Mesendoderm (in vitro differentiated cells): ENCODE results near the gene HEPN1.

ENCODE experiments used
- DNase-seq: peaks from one replicate; pipeline ENCODE4 v3.0.0; 2013
- H2AK5ac ChIP-seq: 2 replicates; pipeline ENCODE4 v1.6.1; 2013; ENCODE audit warnings: low read length, inconsistent platforms
- H2BK120ac ChIP-seq: 2 replicates; pipeline ENCODE4 v1.6.1; 2013; ENCODE audit warnings: low read depth, mild to moderate bottlenecking, low read length, moderate library complexity, mixed read lengths
- H2BK15ac ChIP-seq: replicated peaks from 2 replicates; pipeline ENCODE4 v1.6.1; 2013; ENCODE audit warnings: low read depth, mild to moderate bottlenecking, moderate library complexity
- H2BK5ac ChIP-seq: 2 replicates; pipeline ENCODE4 v1.6.1; 2013; ENCODE audit warnings: low read length, inconsistent platforms
- H3K18ac ChIP-seq: 2 replicates; pipeline ENCODE4 v1.6.1; 2013; ENCODE audit warnings: mild to moderate bottlenecking, low read length, mixed read lengths
- H3K23ac ChIP-seq: one replicate; pipeline ENCODE4 v1.6.1; 2013; ENCODE audit warnings: low read length
- H3K27ac ChIP-seq: 2 replicates; pipeline ENCODE4 v1.5.1; 2013; ENCODE audit warnings: low read depth, mild to moderate bottlenecking, inconsistent platforms, low read length, moderate library complexity
- H3K27me3 ChIP-seq: 2 replicates; pipeline ENCODE4 v1.6.1; 2013; ENCODE audit warnings: low read length, control low read depth, mild to moderate bottlenecking, inconsistent platforms; ENCODE audit not compliant: insufficient read depth, poor library complexity
- H3K36me3 ChIP-seq: 2 replicates; pipeline ENCODE4 v1.6.1; 2013; ENCODE audit warnings: low read length, inconsistent platforms; ENCODE audit not compliant: control insufficient read depth, insufficient read depth
- H3K4ac ChIP-seq: one replicate; pipeline ENCODE4 v1.6.1; 2013; ENCODE audit warnings: low read depth, mild to moderate bottlenecking, low read length, moderate library complexity
- H3K4me1 ChIP-seq: 2 replicates; pipeline ENCODE4 v1.6.1; 2013; ENCODE audit warnings: low read depth, low read length, inconsistent platforms; ENCODE audit not compliant: control insufficient read depth
- H3K4me2 ChIP-seq: 2 replicates; pipeline ENCODE4 v1.6.1; 2013; ENCODE audit warnings: low read length
- H3K4me3 ChIP-seq: 2 replicates; pipeline ENCODE4 v1.5.1; 2013; ENCODE audit warnings: mild to moderate bottlenecking, low read length
- H3K56ac ChIP-seq: one replicate; pipeline ENCODE4 v1.6.1; 2013; ENCODE audit warnings: low read length
- H3K79me1 ChIP-seq: 2 replicates; pipeline ENCODE4 v1.6.1; 2013; ENCODE audit warnings: low read length, inconsistent platforms
- H3K79me2 ChIP-seq: 2 replicates; pipeline ENCODE4 v1.6.1; 2013; ENCODE audit warnings: mild to moderate bottlenecking, low read length; ENCODE audit not compliant: control insufficient read depth, insufficient read depth
- H3K9ac ChIP-seq: 2 replicates; pipeline ENCODE4 v1.6.1; 2013; ENCODE audit warnings: low read length, inconsistent platforms
- H4K5ac ChIP-seq: one replicate; pipeline ENCODE4 v1.6.1; 2013; ENCODE audit warnings: low read length
- H4K8ac ChIP-seq: one replicate; pipeline ENCODE4 v1.6.1; 2013; ENCODE audit warnings: low read depth, mild to moderate bottlenecking, control low read depth, low read length, moderate library complexity
- WGBS: extraction: QIAGEN DNeasy Blood & Tissue Kit; methylation state at CpG from one replicate; pipeline ENCODE4 v1.1.7; 2013; ENCODE audit warnings: low lambda C conversion rate, missing lambda C conversion rate; ENCODE audit not compliant: insufficient coverage; ENCODE audit errors: extremely low coverage; 5-methylcytosine and 5-hydroxymethylcytosine counted together

The HEPN1 gene

GRCh38 chr11:124886978-124887666, 31.9 kb upstream of the HEPN1 start:
- Histone ChIP-seq H3K4me2 (no peak overlapping the region), H3K36me3 (no peaks in the 10 kb centered on the region), H2BK5ac (no peak overlapping the region), H2BK15ac (no peak overlapping the region), H3K4ac (no peak overlapping the region), H3K27me3 (no peaks in the 10 kb centered on the region), H2AK5ac (no peak overlapping the region), H2BK120ac (no peak overlapping the region), H3K9ac (no peak overlapping the region), H3K56ac (no peak overlapping the region), H3K79me1 (no peaks in the 10 kb centered on the region), H3K27ac (no peak overlapping the region), H4K5ac (no peak overlapping the region), H3K4me1 (no peaks in the 10 kb centered on the region), H3K4me3 (no peak overlapping the region), H3K23ac (no peak overlapping the region), H4K8ac (no peak overlapping the region), H3K18ac (no peak overlapping the region), H3K79me2 (no peaks in the 10 kb centered on the region)
- no CpG with 5 or more reads among the region's 12 CpGs for WGBS
- no peak for DNase-seq

GRCh38 chr11:124887667-124888013, 31.4 kb upstream of the HEPN1 start:
- Histone ChIP-seq H3K79me1 (no peaks in the 10 kb centered on the region), H3K18ac (no peak overlapping the region), H4K8ac (no peak overlapping the region), H2BK120ac (no peak overlapping the region), H3K79me2 (no peaks in the 10 kb centered on the region), H2AK5ac (no peak overlapping the region), H3K4me2 (no peak overlapping the region), H3K23ac (no peak overlapping the region), H3K27ac (no peak overlapping the region), H2BK5ac (no peak overlapping the region), H3K4me3 (no peak overlapping the region), H3K4me1 (no peaks in the 10 kb centered on the region), H4K5ac (no peak overlapping the region), H2BK15ac (no peak overlapping the region), H3K9ac (no peak overlapping the region), H3K4ac (no peak overlapping the region), H3K56ac (no peak overlapping the region), H3K27me3 (no peaks in the 10 kb centered on the region), H3K36me3 (no peaks in the 10 kb centered on the region)
- DNase-seq, result no peak
- no CpG with 5 or more reads among the region's 3 CpGs for WGBS

GRCh38 chr11:124889191-124890091, 29.6 kb upstream of the HEPN1 start:
- no peak for DNase-seq
- no CpG with 5 or more reads among the region's 2 CpGs for WGBS
- H2BK5ac ChIP-seq, result no peak overlapping the region

GRCh38 chr11:124890151-124890550, 28.9 kb upstream of the HEPN1 start:
- Histone ChIP-seq H2BK15ac (no peak overlapping the region), H3K56ac (no peak overlapping the region), H4K8ac (no peak overlapping the region), H3K79me1 (no peaks in the 10 kb centered on the region), H3K9ac (no peak overlapping the region), H3K4me3 (no peak overlapping the region), H3K27ac (no peak overlapping the region), H3K36me3 (no peaks in the 10 kb centered on the region), H3K27me3 (no peaks in the 10 kb centered on the region), H3K4me2 (no peak overlapping the region), H3K4ac (no peak overlapping the region), H2BK5ac (no peak overlapping the region), H4K5ac (no peak overlapping the region), H3K4me1 (no peaks in the 10 kb centered on the region), H3K79me2 (no peaks in the 10 kb centered on the region), H2BK120ac (no peak overlapping the region), H3K23ac (no peak overlapping the region), H3K18ac (no peak overlapping the region), H2AK5ac (no peak overlapping the region)
- no peak for DNase-seq
- no CpG with 5 or more reads among the region's 2 CpGs for WGBS

More at GRCh38 chr11:124889191-124890091, 29.6 kb upstream of the HEPN1 start:
- H4K5ac ChIP-seq, result no peak overlapping the region
- no peak overlapping the region for H2AK5ac ChIP-seq
- H4K8ac ChIP-seq, result no peak overlapping the region
- H3K9ac ChIP-seq, result no peak overlapping the region
- no peak overlapping the region for H3K4me3 ChIP-seq
- H3K79me2 ChIP-seq, result no peaks in the 10 kb centered on the region
- H3K23ac ChIP-seq, result no peak overlapping the region
- no peak overlapping the region for H3K56ac ChIP-seq
- H3K4me1 ChIP-seq, result no peaks in the 10 kb centered on the region
- no peak overlapping the region for H3K27ac ChIP-seq
- no peak overlapping the region for H2BK15ac ChIP-seq
- H3K4ac ChIP-seq, result no peak overlapping the region
- no peak overlapping the region for H3K18ac ChIP-seq
- no peaks in the 10 kb centered on the region for H3K36me3 ChIP-seq
- no peak overlapping the region for H3K4me2 ChIP-seq
- no peak overlapping the region for H2BK120ac ChIP-seq
- no peaks in the 10 kb centered on the region for H3K27me3 ChIP-seq
- H3K79me1 ChIP-seq, result no peaks in the 10 kb centered on the region

- Histone ChIP-seq H2BK120ac (no peak overlapping the region), H3K9ac (no peak overlapping the region), H2AK5ac (no peak overlapping the region), H2BK15ac (no peak overlapping the region), H3K4me1 (no peaks in the 10 kb centered on the region), H3K79me2 (no peaks in the 10 kb centered on the region), H3K36me3 (no peaks in the 10 kb centered on the region), H2BK5ac (no peak overlapping the region), H3K18ac (no peak overlapping the region), H4K5ac (no peak overlapping the region), H3K23ac (no peak overlapping the region), H3K79me1 (no peaks in the 10 kb centered on the region), H3K27me3 (no peaks in the 10 kb centered on the region), H3K56ac (no peak overlapping the region), H3K4me2 (no peak overlapping the region), H3K4me3 (no peak overlapping the region), H3K4ac (no peak overlapping the region), H3K27ac (no peak overlapping the region), H4K8ac (no peak overlapping the region)
- no CpG with 5 or more reads among the region's 9 CpGs for WGBS
- DNase-seq, result no peak
These were observed 28.2 kb upstream of the HEPN1 start for GRCh38 chr11:124890683-124891372.
